ENCODE measurements around the gene TRIM26. TPM values are rescaled to one million over a fixed set of nuclear protein-coding genes. Genes with fewer than 3 reads are reported as not detected.
"Not testable (repeated sequence)": the region's sequence is repeated elsewhere in the genome, so short reads cannot be mapped to it uniquely, and the experiment has no call there.

TRIM26 gene
- total RNA-seq, 2 donors from 2014 or later = 36.0 to 36.1 TPM

DNA sequence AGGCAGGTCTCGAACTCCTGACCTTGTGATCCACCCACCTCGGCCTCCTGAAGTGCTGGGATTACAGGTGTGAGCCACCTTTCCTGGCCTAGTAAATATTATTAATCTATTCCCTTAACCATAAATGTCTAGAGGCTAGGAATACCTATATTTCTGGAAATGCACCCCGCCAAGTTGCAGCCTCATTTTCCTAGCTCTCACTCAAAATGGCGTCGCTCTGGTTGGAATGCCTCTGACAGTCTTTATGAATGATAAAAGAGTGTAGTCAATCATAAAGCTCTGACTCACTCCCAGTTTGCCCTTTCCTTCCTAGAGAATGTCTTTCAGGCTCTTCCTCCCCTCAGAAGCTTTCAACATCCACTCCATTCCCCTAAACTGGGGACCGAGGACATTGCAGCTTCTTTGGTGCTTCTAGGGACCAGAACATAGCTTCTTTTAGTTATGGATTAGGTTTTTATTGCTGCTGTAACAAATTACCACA, 14.1 kb upstream of the TRIM26 start:
- Histone ChIP-seq H3K4me3 (no peak overlapping the region), H3K27ac (no peak overlapping the region), H3K27me3 (replicated peaks; ENCODE audit: insufficient read depth) (no peaks in the 10 kb centered on the region), H3K9me3 (no peaks in the 10 kb centered on the region), H3K4me1 (ENCODE audit: control insufficient read depth in 1 of 2, low read depth in 2 of 2) (no peaks in the 10 kb centered on the region), H3K36me3 (no peaks in the 10 kb centered on the region)
- no peak for ATAC-seq (ENCODE audit: insufficient number of reproducible peaks, low FRiP score, low read depth)
- no peak for DNase-seq (ENCODE audit: low spot score)
- TF ChIP-seq, protein P1, sequence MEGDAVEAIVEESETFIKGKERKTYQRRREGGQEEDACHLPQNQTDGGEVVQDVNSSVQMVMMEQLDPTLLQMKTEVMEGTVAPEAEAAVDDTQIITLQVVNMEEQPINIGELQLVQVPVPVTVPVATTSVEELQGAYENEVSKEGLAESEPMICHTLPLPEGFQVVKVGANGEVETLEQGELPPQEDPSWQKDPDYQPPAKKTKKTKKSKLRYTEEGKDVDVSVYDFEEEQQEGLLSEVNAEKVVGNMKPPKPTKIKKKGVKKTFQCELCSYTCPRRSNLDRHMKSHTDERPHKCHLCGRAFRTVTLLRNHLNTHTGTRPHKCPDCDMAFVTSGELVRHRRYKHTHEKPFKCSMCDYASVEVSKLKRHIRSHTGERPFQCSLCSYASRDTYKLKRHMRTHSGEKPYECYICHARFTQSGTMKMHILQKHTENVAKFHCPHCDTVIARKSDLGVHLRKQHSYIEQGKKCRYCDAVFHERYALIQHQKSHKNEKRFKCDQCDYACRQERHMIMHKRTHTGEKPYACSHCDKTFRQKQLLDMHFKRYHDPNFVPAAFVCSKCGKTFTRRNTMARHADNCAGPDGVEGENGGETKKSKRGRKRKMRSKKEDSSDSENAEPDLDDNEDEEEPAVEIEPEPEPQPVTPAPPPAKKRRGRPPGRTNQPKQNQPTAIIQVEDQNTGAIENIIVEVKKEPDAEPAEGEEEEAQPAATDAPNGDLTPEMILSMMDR (IDR thresholded peaks at IDR 0.05) = no peak

DNA sequence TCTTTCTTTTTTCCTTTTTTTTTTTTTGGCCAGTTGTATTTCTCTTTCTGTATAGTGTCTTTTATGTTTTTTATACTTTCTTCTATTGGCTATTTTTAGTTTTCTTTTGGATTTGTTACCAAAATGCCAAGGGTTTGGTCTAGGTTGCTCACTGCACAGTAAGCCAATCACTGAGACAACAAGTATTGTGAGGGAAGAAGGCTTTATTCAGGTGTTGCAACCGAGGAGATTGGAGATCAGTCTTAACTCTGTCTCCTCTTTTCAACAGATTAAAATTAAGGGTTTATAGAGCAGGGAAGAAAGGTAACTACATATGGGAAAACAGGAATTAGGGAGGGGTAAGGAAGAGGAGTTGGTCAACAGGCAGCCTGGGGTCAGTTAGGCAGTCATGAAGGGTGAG, 10.1 kb upstream of the TRIM26 start:
- Histone ChIP-seq H3K36me3 (no peaks in the 10 kb centered on the region), H3K4me3 (no peak overlapping the region), H3K27ac (no peak overlapping the region), H3K4me1 (ENCODE audit: control insufficient read depth in 1 of 2, low read depth in 2 of 2) (no peaks in the 10 kb centered on the region), H3K9me3 (no peaks in the 10 kb centered on the region), H3K27me3 (replicated peaks; ENCODE audit: insufficient read depth) (no peaks in the 10 kb centered on the region)
- TF ChIP-seq, protein P1 (IDR thresholded peaks at IDR 0.05) = no peak
- no peak for DNase-seq (ENCODE audit: low spot score)
- ATAC-seq (ENCODE audit: insufficient number of reproducible peaks, low FRiP score, low read depth) = no peak

DNA sequence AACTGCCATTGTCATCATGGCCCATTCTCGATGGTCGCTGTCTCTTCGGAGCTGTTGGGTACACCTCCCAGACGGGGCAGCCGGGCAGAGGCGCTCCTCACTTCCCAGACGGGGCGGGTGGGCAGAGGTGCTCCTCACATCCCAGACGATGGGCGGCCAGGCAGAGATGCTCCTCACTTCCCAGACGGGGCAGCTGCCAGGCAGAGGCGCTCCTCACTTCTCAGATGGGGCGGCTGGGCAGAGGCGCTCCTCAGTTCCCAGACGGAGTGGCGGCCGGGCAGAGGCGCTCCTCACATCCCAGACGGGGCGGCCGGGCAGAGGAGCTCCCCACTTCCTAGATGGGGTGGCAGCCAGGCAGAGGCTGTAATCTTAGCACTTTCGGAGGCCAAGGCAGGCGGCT, 8.8 kb upstream of the TRIM26 start:
- H3K9me3 ChIP-seq; ATAC-seq (ENCODE audit: insufficient number of reproducible peaks, low FRiP score, low read depth); H3K36me3 ChIP-seq; H3K27ac ChIP-seq; H3K4me1 ChIP-seq (ENCODE audit: control insufficient read depth in 1 of 2, low read depth in 2 of 2); H3K27me3 ChIP-seq (replicated peaks; ENCODE audit: insufficient read depth); DNase-seq (ENCODE audit: low spot score); H3K4me3 ChIP-seq: not testable (repeated sequence)

DNA sequence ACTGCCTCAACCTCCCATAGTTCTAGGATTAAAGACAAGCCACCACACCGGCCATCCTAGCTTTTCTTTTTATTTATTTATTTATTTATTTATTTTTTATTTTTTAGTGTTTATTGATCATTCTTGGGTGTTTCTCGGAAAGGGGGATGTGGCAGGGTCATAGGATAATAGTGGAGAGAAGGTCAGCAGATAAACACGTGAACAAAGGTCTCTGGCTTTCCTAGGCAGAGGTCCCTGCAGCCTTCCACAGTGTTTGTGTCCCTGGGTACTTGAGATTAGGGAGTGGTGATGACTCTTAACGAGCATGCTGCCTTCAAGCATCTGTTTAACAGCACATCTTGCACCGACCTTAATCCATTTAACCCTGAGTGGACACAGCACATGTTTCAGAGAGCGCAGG, 8.2 kb upstream of the TRIM26 start:
- not testable (repeated sequence) for DNase-seq (ENCODE audit: low spot score); H3K36me3 ChIP-seq; H3K4me3 ChIP-seq; H3K9me3 ChIP-seq; H3K4me1 ChIP-seq (ENCODE audit: control insufficient read depth in 1 of 2, low read depth in 2 of 2); H3K27me3 ChIP-seq (replicated peaks; ENCODE audit: insufficient read depth); ATAC-seq (ENCODE audit: insufficient number of reproducible peaks, low FRiP score, low read depth); H3K27ac ChIP-seq

DNA sequence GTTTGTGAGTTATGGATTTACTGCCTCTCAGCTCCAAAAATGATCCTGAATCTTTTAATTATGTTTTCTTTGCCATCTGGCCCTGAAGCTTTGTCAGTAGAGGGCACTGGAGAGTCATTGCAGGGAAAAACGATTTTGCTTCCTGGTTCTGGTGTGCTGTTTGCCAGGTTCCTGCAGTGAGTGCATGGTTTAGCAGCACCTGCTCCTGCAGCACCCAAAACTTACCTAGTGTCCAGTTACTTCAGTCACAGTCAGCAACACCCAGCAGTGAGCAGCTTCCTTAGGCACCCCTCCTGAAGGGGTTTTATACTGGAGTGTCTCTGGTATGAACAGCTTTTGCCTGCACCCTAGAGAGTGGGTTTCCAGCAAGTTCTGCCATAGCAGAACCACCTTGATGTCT, 6.0 kb upstream of the TRIM26 start:
- H3K36me3 ChIP-seq = no peaks in the 10 kb centered on the region
- H3K4me3 ChIP-seq = no peak overlapping the region
- DNase-seq (ENCODE audit: low spot score) (no peak), ATAC-seq (ENCODE audit: insufficient number of reproducible peaks, low FRiP score, low read depth) (no peak)
- TF ChIP-seq, protein P1 (IDR thresholded peaks at IDR 0.05) = peak; percentile 59
- H3K27me3 ChIP-seq (replicated peaks; ENCODE audit: insufficient read depth) = no peaks in the 10 kb centered on the region
- H3K27ac ChIP-seq = no peak overlapping the region
- peaks cover 4 to 5% of the 10 kb centered on the region in 2 donors for H3K4me1 ChIP-seq (ENCODE audit: control insufficient read depth in 1 of 2, low read depth in 2 of 2)
- no peaks in the 10 kb centered on the region for H3K9me3 ChIP-seq

DNA sequence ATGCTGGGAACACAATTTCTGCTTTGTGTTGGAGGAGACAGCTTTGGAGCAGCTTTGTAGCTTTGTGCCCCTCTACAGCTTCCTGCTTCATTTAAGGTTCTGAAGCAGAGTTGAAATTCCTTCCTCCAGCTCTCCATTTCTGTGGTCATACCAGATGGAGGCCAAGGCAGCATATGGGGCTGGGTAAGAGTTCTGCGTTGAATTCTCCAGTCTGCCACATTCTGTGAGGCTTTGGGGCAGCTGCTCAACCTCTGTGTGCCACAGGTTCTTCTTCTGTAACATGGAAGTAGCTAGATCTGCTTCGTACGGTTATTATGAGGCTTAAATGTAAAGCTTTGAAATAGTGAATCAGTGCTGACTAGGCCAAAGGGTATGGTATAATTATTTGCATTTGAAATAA, 2.9 kb upstream of the TRIM26 start:
- no peaks in the 10 kb centered on the region for H3K27me3 ChIP-seq (replicated peaks; ENCODE audit: insufficient read depth)
- TF ChIP-seq, protein P1 (IDR thresholded peaks at IDR 0.05) = no peak
- no peak overlapping the region for H3K27ac ChIP-seq
- DNase-seq (ENCODE audit: low spot score) (no peak), ATAC-seq (ENCODE audit: insufficient number of reproducible peaks, low FRiP score, low read depth) (no peak)
- H3K4me3 ChIP-seq = no peak overlapping the region
- H3K9me3 ChIP-seq = no peaks in the 10 kb centered on the region
- no peaks in the 10 kb centered on the region for H3K36me3 ChIP-seq
- peaks cover 14 to 20% of the 10 kb centered on the region in 2 donors for H3K4me1 ChIP-seq (ENCODE audit: control insufficient read depth in 1 of 2, low read depth in 2 of 2)
